G401 (cell line): ENCODE results near the gene NR3C2. TPM values are rescaled to one million over a fixed set of nuclear protein-coding genes. Genes with fewer than 3 reads are reported as not detected.
A peak's percentile ranks its signal among the peaks of the same experiment; 100 is the strongest.
"Not testable (repeated sequence)": the region's sequence is repeated elsewhere in the genome, so short reads cannot be mapped to it uniquely, and the experiment has no call there.

Experiments
- DNase-seq: peaks from one replicate; pipeline ENCODE4 v3.0.0-alpha.2; 2015; ENCODE audit warnings: low spot score
- in situ Hi-C: cut with HindIII; loops from 2 replicates; pipeline ENCODE4 v1.10.0; 2016; ENCODE audit warnings: low sequenced_read_pairs, mixed read lengths
- total RNA-seq: library from RNA; depleted of rRNA; stranded (reverse); fragments of >200 nt; shearing (Covaris generic); gene quantifications from 2 replicates; pipeline ENCODE4 v1.2.3, GENCODE V29; 2014

NR3C2 gene
- total RNA-seq, 1 experiment from 2014 or later: not detected

DNA sequence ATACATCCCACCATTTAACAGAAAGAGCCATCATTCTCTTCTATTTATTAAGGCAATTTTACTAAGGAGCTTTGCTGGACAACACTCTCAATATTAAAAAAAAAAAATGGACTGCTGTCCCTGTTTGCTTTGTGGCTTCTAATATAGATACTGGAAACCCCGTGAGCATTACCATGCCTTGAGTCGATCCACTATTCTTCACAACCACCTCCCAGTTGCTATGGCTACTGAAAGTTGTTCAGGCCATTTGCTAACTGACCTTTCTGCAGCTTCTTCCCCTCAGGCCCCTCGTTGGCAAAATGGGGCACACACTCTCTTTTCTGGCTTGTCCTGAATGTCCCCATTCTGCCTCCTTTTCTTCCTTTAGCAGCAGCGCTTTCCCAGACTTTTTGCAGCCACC is 340.4 kb downstream of the NR3C2 start:
- in situ Hi-C loops: no loop called here
- DNase-seq: no peak

GRCh38 chr4:148101235-148101634 is 341.0 kb downstream of the NR3C2 start:
- in situ Hi-C loops: no loop called here
- no peak for DNase-seq

GRCh38 chr4:148097801-148098200 is 344.4 kb downstream of the NR3C2 start:
- in situ Hi-C loops: no loop called here
- no peak for DNase-seq

DNA sequence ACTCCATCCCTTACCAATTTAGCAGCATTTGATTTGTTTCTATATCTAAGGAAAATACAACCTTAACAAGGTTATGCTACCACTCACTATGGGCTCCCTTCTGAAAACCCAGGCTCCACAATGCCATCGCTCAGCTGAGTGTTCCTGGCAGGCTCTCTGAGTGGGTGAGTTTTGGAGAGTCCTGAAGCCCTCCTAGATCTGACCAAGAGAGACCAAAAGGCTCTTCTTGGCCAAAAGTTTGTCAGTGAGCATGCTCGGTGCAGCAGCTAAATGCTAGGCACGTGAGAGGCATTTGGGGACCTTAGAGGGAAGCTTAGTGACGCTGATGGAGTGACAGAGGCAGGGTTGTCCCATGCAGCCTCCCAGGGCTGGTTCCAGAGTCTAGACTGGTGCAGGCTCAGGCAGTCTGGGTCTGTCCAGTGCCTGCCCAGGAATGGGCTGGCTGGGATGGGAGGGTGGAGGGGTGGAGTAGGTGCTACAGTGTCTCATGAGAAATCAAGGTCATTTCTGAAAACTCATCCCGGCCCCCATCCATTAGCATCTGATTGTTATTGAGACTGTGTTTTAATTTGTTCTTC is 346.8 kb downstream of the NR3C2 start:
- in situ Hi-C loops: no loop called here
- DNase-seq: no peak

GRCh38 chr4:148094149-148094548 is 348.1 kb downstream of the NR3C2 start:
- no peak for DNase-seq
- in situ Hi-C loops: no loop called here

GRCh38 chr4:148093065-148093464 is 349.1 kb downstream of the NR3C2 start:
- in situ Hi-C loops: no loop called here
- DNase-seq: no peak

GRCh38 chr4:148092316-148093014 is 349.7 kb downstream of the NR3C2 start:
- in situ Hi-C loops: no loop called here
- no peak for DNase-seq

DNA sequence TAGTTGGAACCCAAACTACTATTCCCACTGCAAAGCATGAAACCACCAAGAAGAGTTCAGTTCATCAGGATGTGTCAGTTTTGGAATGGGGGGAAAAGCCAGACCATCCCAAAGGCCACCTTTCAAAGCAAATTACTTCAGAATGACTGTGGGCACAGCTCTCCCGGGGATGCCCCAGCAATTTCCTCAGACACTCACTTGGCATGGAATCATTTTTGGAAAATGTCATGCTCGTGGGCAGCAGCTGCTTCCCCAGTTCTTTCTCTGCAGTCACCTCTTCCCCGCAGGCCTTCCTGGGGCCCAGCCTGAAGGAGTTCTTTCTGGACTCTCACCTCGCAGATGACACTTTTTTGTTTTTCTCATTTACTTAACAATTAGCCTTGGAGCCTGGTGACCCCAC is 350.3 kb downstream of the NR3C2 start:
- in situ Hi-C loops: no loop called here
- DNase-seq: peak; percentile 24

DNA sequence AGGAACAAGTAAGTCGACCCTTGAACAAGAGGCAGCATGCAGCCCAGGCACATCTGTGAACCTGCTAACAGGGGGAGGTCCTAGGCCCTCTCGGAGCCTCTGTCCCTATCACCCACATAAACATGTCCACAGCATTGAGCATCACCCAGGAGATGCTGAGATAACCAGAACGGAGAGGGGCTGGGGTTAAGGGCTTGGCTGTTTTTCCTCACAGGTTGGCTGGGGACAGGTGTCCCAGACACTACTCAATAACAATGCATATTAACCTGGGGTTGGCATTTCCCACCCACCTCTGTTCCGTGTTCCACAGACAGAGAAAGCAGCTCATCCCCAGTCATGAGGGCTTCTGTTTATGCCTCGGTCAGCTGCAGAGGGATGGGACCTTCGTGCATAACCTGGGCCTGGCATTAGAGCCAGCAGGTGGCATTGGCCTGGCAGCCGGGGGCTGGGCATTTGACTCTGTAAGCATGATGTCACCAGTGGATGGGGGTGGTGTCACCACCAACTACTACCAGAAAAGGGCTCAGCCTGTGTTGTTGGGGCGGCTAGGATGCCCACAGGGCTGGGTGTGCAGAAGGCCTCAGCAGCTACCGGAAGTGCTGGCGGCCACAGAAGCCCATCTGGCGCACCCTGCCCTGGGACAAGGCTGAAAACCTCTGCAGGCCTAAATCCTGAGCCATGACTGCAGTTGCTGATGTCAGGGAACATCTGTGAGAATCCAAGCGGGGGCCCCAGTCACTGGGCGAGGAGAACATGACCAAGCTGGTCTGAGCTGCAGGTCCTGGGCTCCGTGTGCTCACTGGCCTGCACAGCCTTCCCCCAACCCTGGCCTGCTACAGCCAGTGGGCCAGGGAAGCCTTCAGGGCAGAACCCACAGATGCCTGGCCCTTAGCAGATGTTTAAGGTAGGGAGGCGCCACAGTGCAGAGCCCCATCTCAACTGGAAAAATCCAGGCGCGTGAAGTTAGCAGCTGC is 351.4 kb downstream of the NR3C2 start:
- in situ Hi-C loops: no loop called here
- DNase-seq: no peak

DNA sequence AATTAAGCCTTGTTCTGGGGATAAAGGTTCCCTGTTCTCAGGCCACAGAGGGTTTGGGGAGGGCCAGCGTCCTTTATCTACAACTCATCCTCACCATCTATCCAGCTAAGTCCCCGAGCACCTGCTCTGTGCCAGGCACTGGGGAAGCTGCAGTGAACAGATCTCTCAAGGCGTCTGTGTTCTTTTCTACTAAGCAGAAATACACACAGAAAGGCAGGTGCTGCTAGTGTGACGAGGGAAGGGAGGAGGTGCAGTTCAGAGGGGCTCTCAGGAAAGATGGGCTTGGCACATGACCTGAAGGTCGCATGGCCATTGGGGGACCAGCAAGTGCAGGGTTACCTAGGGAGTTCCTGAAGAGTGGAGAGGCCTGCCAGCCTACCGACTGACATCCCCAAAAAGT is 352.2 kb downstream of the NR3C2 start:
- in situ Hi-C loops: no loop called here
- DNase-seq: no peak

GRCh38 chr4:148089624-148090023 is 352.6 kb downstream of the NR3C2 start:
- no peak for DNase-seq
- in situ Hi-C loops: no loop called here

DNA sequence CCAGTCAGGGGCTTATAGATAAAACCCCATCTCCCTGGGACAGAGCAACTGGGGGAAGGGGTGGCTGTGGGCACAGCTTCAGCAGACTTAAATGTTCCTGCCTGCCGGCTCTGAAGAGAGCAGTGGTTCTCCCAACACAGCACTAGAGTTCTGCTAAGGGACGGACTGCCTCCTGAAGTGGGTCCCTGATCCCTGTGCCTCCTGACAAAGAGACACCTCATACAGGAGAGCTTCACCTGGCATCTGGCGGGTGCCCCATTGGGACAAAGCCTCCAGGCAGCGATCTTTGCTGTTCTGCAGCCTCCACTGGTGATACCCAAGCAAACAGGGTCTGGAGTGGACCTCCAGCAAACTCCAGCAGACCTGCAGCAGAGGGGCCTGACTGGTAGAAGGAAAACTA is 359.1 kb downstream of the NR3C2 start:
- in situ Hi-C loops, DNase-seq: not testable (repeated sequence)

DNA sequence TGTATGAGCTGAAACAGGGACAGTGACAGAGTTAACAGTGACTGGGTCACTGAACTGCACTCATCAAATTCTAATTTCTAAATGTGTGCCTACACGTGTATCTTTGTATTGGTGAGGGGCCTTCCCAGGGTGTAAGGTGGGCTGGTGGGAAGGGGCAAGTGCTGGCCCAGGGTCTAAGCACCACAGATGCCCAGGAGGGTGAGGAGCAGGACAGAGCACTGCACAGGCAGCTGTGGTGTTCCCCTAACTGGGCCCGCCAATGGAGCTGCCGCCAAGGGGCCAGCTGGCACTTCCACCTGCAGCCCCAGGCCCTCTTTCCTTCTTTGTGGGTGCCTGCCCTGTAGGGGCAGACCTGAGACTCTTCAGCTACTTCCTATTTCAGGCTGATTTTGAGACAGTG is 360.5 kb downstream of the NR3C2 start:
- DNase-seq: no peak
- in situ Hi-C loops: no loop called here

DNA sequence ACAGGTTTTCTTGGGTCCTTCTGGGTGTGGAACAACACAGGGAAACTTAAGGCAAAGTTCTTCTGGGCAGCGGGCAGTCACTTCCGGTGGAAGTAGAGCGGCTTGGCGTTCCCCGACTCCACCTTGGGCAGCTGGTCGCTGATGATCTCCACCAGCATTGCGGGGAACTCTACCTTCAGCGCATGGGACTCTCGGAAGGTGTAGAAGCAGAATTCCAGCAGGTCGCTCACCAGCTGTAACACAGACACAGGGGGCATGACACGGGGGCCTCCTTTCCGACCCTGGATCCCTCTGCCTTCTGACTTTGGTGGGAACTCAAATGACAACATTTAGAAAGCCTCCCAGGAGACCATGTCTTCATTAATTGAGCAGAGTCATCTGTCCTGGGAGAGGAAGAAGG is 360.9 kb downstream of the NR3C2 start:
- in situ Hi-C loops: no loop called here
- DNase-seq: no peak

- in situ Hi-C loops: no loop called here
- DNase-seq: no peak
These were observed 362.3 kb downstream of the NR3C2 start for GRCh38 chr4:148079961-148080360.

DNA sequence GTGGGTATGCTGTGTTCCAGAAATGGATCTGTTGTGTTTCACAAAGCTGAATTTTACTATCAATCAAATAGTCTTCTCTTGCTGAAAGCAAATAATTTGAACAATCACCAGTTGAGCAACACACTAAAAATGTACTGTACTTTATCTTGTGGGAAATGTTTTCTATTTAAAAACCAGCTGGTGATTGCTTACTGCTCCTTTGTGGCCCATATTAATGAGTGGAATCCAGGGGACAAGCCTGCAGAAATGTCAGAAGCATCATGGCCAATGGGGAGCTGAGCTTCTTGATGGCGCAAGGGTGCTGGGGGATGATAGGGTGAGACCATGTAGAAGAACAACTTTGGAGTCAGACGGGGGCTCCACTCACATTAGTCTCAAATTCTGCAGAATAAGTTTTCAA is 364.2 kb downstream of the NR3C2 start:
- no peak for DNase-seq
- in situ Hi-C loops: no loop called here

DNA sequence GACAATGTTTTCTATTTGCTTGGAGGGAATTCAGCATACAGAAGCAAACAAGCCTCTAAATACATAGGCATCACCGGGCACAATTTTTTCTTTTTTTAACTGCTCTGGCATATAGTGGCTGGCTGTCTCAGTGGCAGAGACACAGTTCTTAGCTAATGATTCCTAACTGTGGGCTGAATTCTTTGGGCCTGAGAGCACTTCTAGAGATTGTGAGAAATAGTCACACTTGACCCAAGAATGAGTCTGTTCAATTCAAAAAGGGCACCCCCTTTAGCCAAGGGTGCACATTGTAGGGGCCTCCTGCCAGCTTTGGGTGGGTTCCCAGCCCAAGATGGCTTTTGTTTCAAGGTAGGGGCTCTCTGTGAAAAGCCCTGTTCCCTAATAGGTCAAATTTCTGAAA is 364.6 kb downstream of the NR3C2 start:
- DNase-seq: no peak
- in situ Hi-C loops: no loop called here

DNA sequence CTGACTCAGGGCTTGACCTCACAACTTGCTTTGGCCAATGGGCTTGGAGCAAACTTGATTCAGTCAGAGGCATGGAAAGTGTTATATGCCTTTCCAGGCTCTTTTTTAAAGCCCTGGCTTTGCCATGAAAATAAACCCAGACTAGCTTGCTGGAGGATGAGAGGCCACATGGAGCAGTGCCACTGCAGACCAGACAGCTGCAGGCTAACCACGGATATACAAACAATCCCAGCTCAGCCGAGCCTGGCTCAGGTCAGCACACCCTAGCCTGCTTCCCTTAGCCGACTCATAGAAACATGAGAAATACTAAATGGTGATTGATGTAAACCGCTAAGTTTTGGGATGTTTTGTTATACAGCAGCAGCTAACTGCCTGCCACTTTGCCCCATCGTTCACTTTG is 365.2 kb downstream of the NR3C2 start:
- DNase-seq: no peak
- in situ Hi-C loops: no loop called here

DNA sequence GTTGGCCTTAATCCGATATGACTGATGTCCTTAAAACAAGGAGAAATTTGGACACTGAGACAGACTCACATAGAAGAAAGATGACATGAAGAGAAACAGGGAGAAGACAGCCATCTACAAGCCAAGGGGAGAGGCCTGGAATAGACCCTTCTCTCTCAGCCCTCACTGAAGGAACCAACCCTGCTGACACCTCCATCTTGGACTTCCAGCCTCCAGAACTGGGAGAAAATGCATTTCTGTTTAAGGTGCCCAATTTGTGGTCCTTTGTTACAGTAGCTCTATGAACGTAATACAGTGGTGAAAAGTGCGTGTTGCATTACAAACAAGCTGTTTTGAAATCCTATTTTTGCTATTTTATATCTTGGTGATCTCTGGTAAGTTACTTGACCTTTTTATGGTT is 366.8 kb downstream of the NR3C2 start:
- in situ Hi-C loops: no loop called here
- no peak for DNase-seq

DNA sequence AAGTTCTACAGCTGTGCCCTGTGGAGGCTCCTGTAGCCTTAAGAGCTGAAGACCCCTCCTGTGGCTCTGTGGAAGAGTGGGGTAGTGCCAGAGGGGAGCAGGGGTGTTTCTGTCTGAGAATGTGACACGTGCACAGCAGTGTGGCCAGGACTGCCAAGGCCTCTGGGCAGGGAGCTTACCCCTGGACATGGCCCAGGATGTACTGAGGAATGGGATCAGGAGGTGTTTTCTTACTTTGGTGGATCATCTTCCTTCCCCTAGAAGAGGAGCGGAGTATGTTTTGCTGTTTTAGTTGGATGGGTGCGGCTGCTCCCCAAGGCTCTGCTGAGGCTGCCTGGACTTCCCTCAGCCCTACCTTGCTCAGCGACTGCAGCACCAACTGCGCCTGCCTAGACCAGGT is 367.8 kb downstream of the NR3C2 start:
- in situ Hi-C loops: no loop called here
- no peak for DNase-seq
